HepG2 (cell line): ENCODE results near the gene MTO1. TPM values are rescaled to one million over a fixed set of nuclear protein-coding genes. Genes with fewer than 3 reads are reported as not detected.

Source experiments
- CEBPG ChIP-seq: IDR thresholded peaks from 2 replicates; pipeline ENCODE4 v1.6.1; 2016
- CREB1 ChIP-seq, 2 experiments: fragments of 450-650 bp in 1 of 2; IDR thresholded peaks; 2 replicates each; pipeline ENCODE4 v1.6.1; 2016 to 2017; ENCODE audit warnings: control low read depth in 1 of 2, mild to moderate bottlenecking in 1 of 2, missing compliant biosample characterization in 1 of 2, missing genetic modification characterization in 1 of 2
- ELF4 ChIP-seq: sonication (generic); formaldehyde crosslinking; IDR thresholded peaks from 2 replicates; pipeline ENCODE4 v1.5.0; 2020; ENCODE audit warnings: missing genetic modification reagents, mild to moderate bottlenecking, moderate library complexity, borderline replicate concordance
- FOXO4 ChIP-seq: sonication (generic); formaldehyde crosslinking; conservative IDR thresholded peaks from 2 replicates; pipeline ENCODE4 v1.8.1; 2023; ENCODE audit warnings: missing genetic modification reagents
- NR3C1 ChIP-seq: sonication (generic); formaldehyde crosslinking; IDR thresholded peaks from 2 replicates; pipeline ENCODE4 v1.4.0; 2020; ENCODE audit warnings: missing genetic modification reagents
- PCBP2 ChIP-seq: fragments of 200-400 bp; formaldehyde crosslinking; optimal IDR thresholded peaks from 2 replicates; pipeline ENCODE3; 2018; ENCODE audit warnings: low read length, low read depth; ENCODE audit not compliant: poor library complexity, severe bottlenecking
- SAP130 ChIP-seq: IDR thresholded peaks from 2 replicates; pipeline ENCODE4 v1.6.1; 2016; ENCODE audit warnings: low read depth
- ZNF280B ChIP-seq: sonication (generic); formaldehyde crosslinking; IDR thresholded peaks from 2 replicates; pipeline ENCODE4 v1.5.0; 2020; ENCODE audit warnings: missing genetic modification reagents, mild to moderate bottlenecking, borderline replicate concordance
- ZNF3 ChIP-seq: IDR thresholded peaks from 2 replicates; pipeline ENCODE4 v1.7.0; 2017; ENCODE audit warnings: inconsistent platforms
- ZNF460 ChIP-seq: sonication (generic); formaldehyde crosslinking; IDR thresholded peaks from 2 replicates; pipeline ENCODE4 v1.5.1; 2020; ENCODE audit warnings: missing genetic modification reagents, mild to moderate bottlenecking, borderline replicate concordance
- ZNF737 ChIP-seq: sonication (generic); formaldehyde crosslinking; IDR thresholded peaks from 2 replicates; pipeline ENCODE4 v1.5.0; 2020; ENCODE audit warnings: missing genetic modification reagents, mild to moderate bottlenecking, borderline replicate concordance
- polyA plus RNA-seq, 8 experiments: library from polyadenylated mRNA; depleted of rRNA in 3 of 8; stranded (reverse) in 7 of 8; unstranded in 1 of 8; fragments of >200 nt; fragmentation: Illumina TruSeq in 4 of 8; extraction: Trizol in 4 of 8; gene quantifications; 2 replicates each; pipeline versions ENCODE4 v1.2.1 to v1.2.3, GENCODE V29; 2011 to 2016; ENCODE audit warnings: low read depth in 4 of 8, missing spikeins in 1 of 8, mixed read lengths in 1 of 8; ENCODE audit not compliant: insufficient read depth in 1 of 8
- total RNA-seq, 5 experiments: library from RNA; depleted of rRNA; stranded (reverse); fragments of >200 nt; fragmentation: Illumina TruSeq; extraction: Trizol; gene quantifications; 2 replicates each; pipeline ENCODE4 v1.2.3, GENCODE V29; 2016; ENCODE audit warnings: low read depth in 1 of 5
- TF ChIP-seq, protein P1 (sequence below): sonication (generic); formaldehyde crosslinking; IDR thresholded peaks from 2 replicates; pipeline ENCODE4 v1.4.0; 2020; ENCODE audit warnings: missing genetic modification reagents
- TF ChIP-seq, protein P2 (sequence below): sonication (generic); formaldehyde crosslinking; IDR thresholded peaks from 2 replicates; pipeline ENCODE4 v1.5.0; 2020; ENCODE audit warnings: missing genetic modification reagents
- TF ChIP-seq, protein P3 (sequence below): sonication (generic); formaldehyde crosslinking; IDR thresholded peaks from 2 replicates; pipeline ENCODE4 v1.4.0; 2020; ENCODE audit warnings: missing genetic modification reagents
- TF ChIP-seq, protein P4 (sequence below), 2 experiments: sonication (generic) in 1 of 2; formaldehyde crosslinking in 1 of 2; IDR thresholded peaks; 2 replicates each; pipeline versions ENCODE4 v1.6.1 to v1.9.0; 2014 to 2022; ENCODE audit warnings: antibody characterized with exemption in 1 of 2, borderline replicate concordance in 1 of 2, inconsistent platforms in 1 of 2, low read depth in 1 of 2, missing genetic modification reagents in 1 of 2

Gene MTO1
- total and polyA plus RNA-seq, 2 of the 13 experiments (the other 11 are each of a cell fraction or from before 2014, with no cell fraction given), result 21.1 to 45.3 TPM

DNA sequence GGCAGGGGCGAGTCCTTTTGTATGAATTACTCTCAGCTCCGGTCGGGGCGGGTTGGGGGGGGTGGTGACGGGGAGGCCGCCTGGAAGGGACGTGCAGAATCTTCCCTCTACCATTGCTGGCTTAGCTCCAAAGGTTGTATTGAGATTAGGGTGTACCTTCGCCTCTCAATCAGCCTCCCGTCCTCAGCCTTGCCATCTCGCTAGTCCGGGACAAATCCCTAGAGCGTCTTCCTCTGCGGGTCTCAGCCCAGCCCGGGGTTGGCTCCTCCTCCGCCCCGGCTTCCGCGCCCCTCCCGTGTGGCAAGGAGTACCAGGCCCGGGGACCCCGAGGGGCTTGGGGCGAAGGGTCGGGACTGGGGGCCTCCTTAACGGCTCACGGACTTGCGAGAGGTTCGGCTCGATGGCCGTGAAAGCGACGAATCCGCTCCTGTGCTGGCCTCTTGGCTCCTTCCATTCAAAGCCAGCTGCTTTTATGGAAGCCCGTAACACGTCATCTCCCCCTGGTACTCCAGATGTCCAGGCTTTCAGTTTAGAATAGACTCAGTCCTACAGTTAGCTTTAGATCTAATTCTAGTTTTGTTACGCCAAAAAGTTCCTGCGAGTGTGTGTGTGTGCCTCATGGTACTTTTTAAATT is 59.9 kb downstream of the MTO1 start (continued):
- TF ChIP-seq, protein P1, sequence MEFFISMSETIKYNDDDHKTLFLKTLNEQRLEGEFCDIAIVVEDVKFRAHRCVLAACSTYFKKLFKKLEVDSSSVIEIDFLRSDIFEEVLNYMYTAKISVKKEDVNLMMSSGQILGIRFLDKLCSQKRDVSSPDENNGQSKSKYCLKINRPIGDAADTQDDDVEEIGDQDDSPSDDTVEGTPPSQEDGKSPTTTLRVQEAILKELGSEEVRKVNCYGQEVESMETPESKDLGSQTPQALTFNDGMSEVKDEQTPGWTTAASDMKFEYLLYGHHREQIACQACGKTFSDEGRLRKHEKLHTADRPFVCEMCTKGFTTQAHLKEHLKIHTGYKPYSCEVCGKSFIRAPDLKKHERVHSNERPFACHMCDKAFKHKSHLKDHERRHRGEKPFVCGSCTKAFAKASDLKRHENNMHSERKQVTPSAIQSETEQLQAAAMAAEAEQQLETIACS (CRISPR knock-in tag), result no peak
- TF ChIP-seq ELF4 (0 out of 2 replicates have a peak, but pooled peaks have one; percentile 36), FOXO4 (CRISPR knock-in tag) (no peak), ZNF280B (no peak), SAP130 (CRISPR knock-in tag) (peak; percentile 54), ZNF737 (no peak), ZNF3 (no peak), PCBP2 (no peak), CEBPG (CRISPR knock-in tag) (no peak), CREB1 (IDR thresholded peaks at IDR 0.05) (0 out of 2 replicates have a peak, but pooled peaks have one; percentile 33), CREB1 (CRISPR knock-in tag; IDR thresholded peaks at IDR 0.05) (no peak; the same call in 1 of the 2 replicates), ZNF460 (CRISPR knock-in tag) (no peak), NR3C1 (CRISPR knock-in tag) (no peak)
- TF ChIP-seq, protein P2, sequence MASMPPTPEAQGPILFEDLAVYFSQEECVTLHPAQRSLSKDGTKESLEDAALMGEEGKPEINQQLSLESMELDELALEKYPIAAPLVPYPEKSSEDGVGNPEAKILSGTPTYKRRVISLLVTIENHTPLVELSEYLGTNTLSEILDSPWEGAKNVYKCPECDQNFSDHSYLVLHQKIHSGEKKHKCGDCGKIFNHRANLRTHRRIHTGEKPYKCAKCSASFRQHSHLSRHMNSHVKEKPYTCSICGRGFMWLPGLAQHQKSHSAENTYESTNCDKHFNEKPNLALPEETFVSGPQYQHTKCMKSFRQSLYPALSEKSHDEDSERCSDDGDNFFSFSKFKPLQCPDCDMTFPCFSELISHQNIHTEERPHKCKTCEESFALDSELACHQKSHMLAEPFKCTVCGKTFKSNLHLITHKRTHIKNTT (CRISPR knock-in tag), result no peak
- TF ChIP-seq, protein P3, sequence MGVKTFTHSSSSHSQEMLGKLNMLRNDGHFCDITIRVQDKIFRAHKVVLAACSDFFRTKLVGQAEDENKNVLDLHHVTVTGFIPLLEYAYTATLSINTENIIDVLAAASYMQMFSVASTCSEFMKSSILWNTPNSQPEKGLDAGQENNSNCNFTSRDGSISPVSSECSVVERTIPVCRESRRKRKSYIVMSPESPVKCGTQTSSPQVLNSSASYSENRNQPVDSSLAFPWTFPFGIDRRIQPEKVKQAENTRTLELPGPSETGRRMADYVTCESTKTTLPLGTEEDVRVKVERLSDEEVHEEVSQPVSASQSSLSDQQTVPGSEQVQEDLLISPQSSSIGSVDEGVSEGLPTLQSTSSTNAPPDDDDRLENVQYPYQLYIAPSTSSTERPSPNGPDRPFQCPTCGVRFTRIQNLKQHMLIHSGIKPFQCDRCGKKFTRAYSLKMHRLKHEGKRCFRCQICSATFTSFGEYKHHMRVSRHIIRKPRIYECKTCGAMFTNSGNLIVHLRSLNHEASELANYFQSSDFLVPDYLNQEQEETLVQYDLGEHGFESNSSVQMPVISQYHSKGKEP (CRISPR knock-in tag), result no peak
- TF ChIP-seq, protein P4, sequence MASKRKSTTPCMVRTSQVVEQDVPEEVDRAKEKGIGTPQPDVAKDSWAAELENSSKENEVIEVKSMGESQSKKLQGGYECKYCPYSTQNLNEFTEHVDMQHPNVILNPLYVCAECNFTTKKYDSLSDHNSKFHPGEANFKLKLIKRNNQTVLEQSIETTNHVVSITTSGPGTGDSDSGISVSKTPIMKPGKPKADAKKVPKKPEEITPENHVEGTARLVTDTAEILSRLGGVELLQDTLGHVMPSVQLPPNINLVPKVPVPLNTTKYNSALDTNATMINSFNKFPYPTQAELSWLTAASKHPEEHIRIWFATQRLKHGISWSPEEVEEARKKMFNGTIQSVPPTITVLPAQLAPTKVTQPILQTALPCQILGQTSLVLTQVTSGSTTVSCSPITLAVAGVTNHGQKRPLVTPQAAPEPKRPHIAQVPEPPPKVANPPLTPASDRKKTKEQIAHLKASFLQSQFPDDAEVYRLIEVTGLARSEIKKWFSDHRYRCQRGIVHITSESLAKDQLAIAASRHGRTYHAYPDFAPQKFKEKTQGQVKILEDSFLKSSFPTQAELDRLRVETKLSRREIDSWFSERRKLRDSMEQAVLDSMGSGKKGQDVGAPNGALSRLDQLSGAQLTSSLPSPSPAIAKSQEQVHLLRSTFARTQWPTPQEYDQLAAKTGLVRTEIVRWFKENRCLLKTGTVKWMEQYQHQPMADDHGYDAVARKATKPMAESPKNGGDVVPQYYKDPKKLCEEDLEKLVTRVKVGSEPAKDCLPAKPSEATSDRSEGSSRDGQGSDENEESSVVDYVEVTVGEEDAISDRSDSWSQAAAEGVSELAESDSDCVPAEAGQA (IDR thresholded peaks at IDR 0.05; ENCODE audit: low read depth), result no peak; the same call in 1 of the 2 replicates
- TF ChIP-seq, protein P4 (CRISPR knock-in tag; IDR thresholded peaks at IDR 0.05; ENCODE audit: borderline replicate concordance), result no peak
